ENCODE data around the gene BAZ2A.

DNA sequence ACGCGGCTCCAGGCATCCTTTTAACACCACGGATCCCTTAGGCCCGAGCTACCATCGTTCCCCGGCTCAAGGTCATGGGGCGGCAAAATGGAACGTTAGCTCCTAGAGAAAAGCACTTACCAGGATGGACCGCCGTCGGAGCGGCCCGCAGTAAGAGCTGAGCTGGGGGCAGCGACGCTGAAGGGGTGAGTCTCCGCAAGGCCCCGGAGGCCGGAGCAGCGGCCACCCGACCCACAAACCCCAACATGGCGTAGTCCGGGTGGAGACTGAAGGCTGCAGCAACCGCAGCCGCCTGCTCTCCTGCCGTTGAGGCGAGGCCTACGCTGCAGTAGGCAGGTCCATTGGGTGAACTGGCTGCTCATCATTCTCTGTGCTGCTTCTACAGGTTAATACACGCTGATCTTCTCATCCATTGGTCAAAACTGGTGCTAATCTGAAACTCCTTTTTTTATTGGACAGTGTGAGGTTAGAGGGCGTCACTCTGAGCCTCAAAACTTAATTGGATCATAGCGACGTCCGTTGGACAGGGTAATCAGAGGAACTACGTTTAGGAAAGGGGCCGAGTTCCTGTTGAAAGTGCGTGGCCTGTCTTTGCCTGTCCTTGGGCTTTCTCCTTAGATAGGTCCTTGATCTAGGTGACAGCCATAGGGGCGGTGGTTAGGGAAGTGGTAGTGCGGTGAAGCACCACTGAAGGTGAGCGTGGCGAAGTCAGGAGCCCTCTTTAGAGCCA lies 15.8 kb upstream of the BAZ2A start, which contains the start of gene ATP5F1B:
- TF ChIP-seq POLR2AphosphoS5 (IDR thresholded peaks at IDR 0.05) (peak; percentile 98 to 100 (median 100)), POLR2A (IDR thresholded peaks at IDR 0.05) (peak; percentile 99), EP300 (IDR thresholded peaks at IDR 0.05) (no peak)
- TF ChIP-seq, protein P1, sequence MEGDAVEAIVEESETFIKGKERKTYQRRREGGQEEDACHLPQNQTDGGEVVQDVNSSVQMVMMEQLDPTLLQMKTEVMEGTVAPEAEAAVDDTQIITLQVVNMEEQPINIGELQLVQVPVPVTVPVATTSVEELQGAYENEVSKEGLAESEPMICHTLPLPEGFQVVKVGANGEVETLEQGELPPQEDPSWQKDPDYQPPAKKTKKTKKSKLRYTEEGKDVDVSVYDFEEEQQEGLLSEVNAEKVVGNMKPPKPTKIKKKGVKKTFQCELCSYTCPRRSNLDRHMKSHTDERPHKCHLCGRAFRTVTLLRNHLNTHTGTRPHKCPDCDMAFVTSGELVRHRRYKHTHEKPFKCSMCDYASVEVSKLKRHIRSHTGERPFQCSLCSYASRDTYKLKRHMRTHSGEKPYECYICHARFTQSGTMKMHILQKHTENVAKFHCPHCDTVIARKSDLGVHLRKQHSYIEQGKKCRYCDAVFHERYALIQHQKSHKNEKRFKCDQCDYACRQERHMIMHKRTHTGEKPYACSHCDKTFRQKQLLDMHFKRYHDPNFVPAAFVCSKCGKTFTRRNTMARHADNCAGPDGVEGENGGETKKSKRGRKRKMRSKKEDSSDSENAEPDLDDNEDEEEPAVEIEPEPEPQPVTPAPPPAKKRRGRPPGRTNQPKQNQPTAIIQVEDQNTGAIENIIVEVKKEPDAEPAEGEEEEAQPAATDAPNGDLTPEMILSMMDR (IDR thresholded peaks at IDR 0.05) = no peak

All from sigmoid colon (tissue), 4 donors.